NCI-H2107 treated with DMSO at 0.1 percent for 48 hours (cell line): ENCODE data around the gene PRLR.
"Not testable (repeated sequence)": the region's sequence is repeated elsewhere in the genome, so short reads cannot be mapped to it uniquely, and the experiment has no call there.

Experiments
- DNase-seq: peaks from one replicate; lab custom pipeline; 2025; ENCODE audit not compliant: unreplicated experiment; lab: John Stamatoyannopoulos, UW

Gene PRLR

DNA sequence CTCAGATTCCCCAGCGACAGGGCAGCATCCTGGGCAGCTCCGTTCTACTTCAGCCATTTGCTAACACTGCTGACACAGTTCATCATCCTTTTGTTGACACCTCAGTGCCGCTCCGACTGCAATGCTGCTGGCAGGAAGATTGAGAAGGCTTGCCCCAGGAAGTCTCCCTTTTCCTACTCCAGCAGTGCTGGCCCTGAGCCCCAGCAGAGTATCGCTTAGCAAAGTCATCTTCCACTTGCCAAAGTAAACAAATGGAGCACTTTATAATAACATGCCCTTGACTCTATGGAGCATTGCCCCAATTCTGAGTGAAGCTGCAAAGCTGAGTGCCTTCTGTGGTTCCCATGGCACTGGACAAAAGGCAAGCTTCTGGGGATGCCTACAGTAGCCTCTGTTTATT is 32.2 kb downstream of the PRLR start:
- no peak for DNase-seq

DNA sequence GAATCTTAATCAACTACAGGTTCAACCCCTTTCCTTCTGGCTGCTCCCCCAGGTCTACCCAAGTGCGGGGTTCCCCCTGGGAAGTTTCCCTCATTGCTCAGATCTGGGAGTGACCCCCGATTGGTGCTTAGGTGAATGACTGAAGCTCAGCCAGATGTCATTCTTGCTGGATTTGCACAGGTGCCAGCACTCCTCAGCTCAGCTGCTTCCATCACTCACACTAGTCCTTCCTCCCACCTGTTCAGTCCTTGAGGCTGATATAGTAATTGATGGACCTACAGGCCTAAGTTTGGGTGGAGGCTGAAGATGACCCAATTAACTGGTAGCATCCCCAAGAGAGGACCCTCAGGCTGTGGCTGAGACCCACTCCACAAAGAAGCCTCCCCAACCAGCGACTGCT is 32.9 kb downstream of the PRLR start:
- no peak for DNase-seq

DNA sequence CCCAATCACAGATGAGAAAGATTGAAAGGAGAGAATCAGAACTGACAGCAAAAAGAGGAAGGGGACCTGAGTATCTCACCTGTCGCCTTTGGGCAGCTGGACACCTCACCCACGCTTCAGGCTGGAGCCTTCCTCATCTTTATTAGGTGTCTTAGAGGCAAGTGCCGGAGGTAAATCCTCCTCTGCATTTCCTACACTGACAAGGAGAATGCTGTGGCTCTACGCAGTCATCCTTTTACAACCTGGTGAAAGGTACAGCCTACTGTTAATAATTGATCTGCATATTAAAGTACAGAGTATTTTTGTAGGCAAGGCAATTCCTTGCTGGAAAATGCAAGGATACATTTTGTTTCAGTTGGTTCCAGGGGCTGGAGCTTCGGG is 34.8 kb downstream of the PRLR start:
- no peak for DNase-seq

DNA sequence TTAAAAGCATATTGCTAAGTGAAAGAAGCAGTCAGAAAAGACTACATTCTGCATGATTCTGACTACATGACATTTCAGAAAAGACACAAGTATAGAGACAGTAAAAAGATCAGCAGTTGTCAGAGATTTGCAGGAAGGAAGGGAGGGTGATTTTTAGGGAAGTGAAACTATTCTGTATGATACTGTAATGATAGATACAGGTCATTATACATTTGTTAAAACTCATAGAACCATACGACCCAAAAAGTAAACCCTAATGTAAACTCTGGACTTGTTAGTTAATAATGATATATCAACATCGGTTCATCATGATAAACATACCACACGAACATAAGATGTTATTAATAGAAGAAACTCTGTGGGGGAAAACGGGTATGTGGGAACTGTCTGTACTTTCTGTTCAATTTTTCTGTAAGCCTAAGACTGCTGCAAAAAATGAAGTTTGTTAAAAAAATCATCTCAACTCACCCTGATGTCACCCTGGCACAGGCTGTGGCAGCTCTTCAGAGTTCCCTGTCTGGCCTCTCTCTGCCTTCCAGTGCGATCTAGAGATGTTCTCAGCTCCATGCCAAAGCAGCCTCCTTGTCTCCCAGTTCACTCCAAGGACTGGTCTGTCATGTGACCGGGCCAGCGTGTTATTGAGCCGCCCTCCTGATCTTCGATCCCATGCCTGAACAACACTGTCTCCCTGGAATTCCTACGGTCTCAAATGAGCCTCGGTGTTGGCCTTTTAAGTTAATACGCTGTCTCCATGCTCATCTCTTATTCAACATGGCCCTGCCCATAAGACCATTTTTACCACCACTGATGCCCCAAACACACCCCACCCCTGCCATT is 35.4 kb downstream of the PRLR start:
- no peak for DNase-seq

DNA sequence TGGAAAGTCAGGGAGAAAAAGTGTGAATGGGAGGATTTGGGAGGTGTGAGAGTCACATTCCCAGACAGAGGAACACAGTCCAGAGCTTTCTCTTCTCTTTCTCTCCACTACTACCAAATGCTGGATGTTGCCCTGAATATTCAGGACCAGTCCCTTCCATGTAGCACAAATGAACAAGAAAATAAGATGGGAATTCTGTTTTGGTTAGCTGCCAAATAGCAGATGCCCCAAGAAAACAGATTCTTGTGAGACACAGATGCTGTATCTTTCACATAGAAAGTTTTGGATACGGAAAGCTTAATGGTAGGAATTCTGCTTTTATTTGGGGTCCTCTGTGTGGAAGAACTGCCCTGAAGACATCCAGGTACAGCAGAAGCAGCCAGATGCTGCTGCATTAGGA is 37.8 kb downstream of the PRLR start:
- no peak for DNase-seq

DNA sequence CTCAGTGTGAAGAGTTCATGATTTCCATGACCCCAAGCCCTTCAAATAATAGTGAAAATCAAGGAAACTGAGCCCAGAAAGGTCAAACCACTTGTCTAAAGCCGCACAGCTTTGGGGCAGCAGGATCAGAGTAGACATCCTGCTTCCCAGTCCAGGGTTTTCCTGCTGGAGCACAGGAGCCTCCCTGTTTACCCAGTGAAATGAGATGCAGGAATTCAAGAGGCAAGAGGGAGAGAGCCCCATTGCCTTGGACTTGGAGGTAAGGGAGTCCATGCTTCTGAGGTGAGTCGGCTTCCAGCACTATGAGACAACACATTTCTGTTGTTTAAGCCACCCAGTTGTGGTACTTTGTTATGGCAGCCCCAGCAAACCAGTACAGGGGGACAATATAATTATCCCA is 40.5 kb downstream of the PRLR start:
- DNase-seq: not testable (repeated sequence)

DNA sequence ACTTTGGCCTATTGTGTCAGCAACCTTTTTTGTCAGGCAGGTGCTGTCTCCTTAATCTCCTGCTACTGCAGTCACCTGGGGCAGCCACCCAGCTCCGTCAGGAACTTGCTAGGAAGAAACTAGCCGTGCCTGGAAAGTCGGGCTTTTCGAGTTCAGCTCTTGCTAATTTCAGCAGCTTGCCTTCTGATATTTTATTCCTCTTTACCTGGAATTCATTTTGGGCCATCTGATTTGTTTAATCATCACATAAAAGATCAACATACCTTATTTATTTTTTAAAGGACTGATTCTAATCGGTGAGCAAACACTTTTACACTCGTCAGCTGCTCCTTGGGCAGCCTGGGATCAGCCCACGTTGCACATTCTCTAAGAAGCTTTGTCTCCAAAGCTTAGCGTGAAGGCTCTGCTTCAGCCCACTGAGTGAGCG is 42.2 kb downstream of the PRLR start:
- no peak for DNase-seq

DNA sequence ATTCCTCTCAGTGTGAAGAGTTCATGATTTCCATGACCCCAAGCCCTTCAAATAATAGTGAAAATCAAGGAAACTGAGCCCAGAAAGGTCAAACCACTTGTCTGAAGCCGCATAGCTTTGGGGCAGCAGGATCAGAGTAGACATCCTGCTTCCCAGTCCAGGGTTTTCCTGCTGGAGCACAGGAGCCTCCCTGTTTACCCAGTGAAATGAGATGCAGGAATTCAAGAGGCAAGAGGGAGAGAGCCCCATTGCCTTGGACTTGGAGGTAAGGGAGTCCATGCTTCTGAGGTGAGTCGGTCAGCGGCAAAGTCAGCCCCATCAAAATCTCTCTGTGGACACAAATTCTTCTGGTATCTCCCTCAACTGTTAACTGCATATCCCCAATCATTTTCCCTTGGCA is 42.7 kb downstream of the PRLR start:
- DNase-seq: not testable (repeated sequence)

DNA sequence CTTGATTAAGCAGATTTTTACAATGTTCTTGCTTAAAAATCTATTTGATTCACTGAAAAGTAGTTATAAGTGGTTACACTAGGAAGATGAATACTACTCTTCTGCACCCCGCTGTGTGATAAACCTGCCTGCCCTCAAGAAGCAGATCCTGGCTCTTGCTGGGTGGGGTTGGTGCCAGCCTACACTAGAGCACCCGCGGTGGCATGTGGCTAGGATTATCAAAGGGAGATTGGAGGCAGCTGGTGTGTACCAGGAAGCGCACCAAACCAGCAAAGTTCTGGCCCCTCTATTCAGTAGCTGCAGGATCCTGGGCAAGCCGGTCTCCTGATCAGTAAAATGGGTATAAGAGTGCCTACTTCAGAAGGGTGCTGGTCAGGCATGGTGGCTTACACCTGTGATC is 43.5 kb downstream of the PRLR start:
- no peak for DNase-seq

DNA sequence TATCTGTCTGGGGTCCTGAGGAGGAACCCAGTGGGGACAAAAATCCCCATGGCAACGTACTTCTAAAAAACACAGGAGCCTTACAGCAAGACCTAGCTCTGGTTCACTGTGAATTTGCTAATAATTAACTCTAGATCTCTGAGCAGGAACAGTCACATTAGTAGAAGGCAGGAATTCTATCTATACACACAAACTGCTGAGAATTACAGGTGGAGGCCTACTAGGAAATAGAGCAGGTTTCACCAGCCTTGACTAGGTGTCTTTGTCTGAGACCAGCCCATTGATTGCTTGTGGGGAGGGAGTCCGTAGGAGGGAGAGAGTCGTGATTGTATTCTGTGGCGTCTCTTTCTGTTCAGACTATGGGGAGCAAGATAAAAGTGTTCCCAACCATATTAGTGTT is 44.8 kb downstream of the PRLR start:
- no peak for DNase-seq

DNA sequence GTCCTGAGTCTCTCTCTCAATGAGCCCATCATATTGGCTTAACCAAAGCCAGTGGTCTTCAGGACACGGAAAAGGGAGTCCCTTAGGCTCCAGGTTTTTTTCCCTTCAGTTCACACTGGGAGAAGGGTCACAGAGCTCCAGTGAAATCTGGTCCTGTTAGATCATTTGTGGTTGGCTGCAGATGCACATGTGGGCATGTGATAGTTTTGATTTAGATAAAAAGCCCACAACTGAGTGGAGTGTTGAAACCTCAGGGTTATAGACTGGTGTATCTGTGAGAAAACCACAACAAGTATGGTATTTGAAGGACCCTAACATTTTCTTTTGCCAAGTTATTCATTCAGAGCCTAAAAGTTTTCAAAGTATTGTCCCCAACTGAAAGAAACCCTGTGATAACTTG is 46.7 kb downstream of the PRLR start:
- DNase-seq: no peak

DNA sequence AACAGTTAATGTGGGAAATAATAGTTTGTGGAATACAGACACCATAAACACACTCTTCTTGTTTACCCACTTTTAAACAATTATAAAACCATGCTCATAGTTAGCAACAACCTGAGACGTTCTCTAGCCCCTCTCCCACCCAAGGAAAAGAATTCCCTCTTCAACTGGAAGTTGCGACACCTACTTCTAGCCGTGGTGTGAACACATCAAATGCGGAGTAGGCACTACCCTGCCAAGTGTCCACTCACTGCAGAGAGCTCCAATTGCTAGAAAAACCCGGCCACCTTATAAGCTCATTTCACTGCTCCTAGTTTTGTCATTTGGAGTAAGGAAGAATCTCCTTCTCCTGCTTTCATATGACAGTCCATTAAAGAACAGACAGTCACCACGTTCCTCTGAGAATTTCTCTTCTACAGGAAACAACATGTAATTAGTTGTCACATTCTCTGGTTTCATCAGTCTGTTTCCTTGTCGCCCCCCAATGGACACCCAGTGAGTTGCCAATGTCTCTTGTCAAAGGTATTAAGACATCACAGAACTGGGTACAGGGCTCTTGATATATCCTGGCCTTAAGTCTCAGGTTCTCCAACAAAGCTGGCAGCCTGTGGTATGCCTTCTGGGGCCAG is 47.3 kb downstream of the PRLR start:
- no peak for DNase-seq

DNA sequence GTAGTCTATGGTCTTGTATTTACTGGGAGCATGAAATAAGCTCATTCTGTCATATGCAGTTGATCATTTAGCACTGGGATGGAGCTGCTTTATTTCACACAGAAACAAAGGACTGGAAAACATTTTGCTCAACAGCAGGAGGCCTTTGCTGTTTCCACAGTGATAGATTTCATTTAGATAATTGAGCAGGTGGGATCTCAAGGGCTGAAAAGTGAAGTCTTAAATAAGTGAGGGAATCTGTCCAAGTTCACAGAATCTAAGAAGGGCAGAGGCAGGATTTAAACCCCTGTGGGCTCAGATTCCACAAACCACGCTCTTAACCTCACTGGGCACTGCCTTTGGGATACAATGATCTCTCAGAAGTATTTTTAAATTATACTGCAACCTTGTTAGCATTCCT is 47.8 kb downstream of the PRLR start:
- DNase-seq: no peak

DNA sequence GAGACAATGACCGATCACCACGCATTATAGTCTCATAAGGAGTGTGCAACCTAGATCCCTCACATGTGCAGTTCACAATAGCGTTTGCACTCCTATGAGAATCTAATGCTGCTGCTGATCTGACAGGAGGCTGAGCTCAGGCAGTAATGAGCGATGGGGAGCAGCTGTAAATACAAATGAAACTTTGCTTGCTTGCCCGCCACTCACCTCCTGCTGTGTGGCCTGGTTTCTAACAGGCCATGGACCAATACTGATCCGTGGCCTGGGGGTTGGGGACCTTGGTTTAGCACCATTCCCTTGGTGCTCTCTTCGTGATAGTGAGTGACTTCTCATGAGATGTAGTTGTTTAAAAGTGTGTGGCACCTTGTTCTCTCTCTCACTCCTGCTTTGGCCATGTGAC is 50.2 kb downstream of the PRLR start:
- DNase-seq: no peak

DNA sequence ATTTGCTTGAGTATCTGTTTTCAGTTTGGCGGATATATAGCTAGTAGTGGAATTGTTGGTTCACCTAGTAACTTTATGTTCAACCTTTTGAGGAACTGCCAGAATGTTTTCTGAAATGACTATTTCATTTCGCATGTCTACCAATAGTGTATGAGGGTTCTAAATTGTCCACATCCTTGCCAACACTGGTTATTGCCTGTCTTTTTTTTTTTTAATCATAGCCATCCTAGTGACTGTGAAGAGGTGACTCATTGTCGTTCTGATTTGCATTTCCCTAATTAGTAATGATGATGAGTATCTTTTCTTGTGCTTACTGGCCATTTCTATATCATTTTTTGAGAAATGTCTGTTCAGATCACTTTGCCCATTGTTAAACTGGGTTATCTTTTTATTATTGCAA is 52.5 kb downstream of the PRLR start:
- DNase-seq: no peak

DNA sequence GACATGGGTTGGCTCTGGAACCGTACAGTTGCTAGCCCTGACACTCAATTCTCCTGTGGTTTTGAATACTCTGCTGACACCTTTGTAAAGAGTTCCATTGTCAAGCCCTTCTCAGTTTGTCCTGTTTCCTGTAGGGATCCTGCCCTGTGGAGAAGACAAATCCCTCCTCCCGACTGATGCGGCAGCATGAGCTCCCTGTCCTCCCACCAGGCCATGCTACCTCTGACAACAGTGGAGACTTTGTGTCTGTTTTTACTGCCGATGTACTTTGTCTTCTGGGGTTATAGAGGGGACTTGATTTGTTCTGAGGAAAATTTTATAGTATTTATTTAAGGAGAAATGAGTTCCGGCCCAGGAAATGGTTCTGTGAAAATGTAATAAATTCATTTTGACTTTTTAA is 57.8 kb downstream of the PRLR start:
- DNase-seq: no peak

DNA sequence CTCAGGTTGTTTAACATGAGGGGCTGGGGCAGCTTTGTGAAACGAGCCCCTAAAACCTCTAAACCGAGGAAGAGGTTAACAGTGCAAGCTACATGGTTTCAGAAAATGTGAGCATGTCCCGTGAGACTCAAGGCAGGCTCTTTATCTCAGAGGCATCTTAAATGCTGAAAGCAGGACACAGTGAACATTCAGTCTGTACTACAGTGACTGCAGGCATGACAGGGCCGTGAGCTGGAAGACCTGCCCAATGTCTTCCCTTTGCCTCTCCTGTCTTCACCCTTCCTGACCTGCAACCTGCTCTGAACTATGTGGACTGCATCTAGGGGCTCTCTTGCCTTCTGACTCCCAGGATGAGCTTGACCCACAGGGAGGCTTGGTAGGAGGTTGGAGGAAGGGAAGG is 58.3 kb downstream of the PRLR start:
- no peak for DNase-seq

DNA sequence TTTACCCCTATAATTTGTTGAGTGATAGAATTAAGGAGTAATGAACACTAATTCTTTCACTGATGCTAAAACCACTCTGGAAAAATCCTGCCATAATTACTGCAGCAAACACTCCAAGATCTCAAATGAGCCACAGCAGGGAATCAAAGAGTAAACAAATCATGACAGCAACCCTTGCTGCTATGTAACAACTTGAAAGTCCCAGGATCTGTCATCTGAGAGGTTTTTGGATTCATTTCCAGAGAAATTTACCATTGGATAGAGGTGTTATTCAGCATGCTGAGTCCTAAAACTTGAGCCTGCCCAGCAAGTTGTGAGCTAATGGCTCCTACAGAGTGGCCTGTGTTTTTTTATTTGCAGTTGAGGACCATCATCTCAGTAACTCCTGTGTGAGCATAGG is 59.2 kb downstream of the PRLR start:
- DNase-seq: no peak

DNA sequence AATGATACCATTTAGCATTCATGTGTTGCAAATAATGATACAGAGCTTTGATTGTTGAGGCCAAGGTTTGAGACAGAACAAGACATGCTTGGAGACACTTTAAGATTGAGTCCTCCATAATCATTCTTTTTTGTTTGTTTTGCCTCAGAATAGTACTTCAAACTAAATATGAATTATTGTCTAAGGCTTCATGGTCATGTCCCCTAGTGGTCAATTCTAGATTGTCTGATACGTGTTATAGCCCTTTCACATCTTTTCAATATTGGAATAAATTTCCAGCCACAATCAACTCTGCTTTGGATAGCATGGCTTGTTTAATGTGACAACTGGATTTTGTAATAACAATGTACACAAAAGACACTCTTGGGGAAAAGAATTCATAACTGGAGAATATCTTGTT is 64.2 kb downstream of the PRLR start:
- no peak for DNase-seq

DNA sequence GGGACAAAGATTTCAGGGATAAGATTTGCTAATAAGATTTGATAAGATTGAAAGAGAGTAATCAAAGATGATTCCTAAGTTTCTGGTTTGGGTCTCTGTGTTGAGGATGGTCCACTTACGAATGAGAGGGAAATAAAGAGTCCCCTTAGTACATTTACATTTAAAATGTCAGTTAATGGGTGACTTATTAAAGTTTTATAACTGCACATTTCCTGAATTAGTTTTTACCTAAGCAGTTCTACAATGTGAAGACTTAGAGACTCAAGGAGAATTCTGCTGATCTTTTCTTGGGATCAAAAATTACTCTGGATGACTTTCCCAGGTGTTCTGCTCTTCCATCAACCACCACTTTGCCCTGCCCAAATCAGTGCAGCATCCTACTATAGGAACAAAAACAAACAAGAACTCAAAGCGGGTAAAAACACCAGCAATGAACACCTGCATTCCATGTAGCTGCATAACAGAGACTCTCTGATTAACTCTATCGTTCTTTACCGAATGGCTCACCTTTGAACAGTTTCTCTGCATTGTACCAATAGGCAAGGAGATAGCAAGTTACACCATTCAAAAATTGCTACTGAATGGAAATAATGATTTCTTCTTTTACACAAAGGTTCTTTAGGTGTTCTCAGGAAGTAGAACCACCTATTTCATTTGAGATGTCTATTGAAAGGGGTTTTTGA is 65.3 kb downstream of the PRLR start:
- no peak for DNase-seq

DNA sequence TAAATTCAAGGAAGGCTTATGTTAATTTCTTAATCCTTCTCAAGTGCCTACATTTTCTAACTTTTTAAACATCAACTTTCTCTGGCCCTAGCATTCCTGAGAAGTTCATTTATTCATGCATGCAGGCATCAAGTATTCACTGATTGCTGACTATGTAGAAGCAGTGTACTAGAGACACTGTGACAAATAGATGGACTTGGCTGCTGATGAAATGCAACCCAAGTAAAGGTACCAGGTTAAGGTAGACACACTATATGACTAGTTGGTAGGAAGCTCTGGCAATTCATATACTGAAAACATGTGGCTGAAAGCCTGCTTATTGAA is 66.6 kb downstream of the PRLR start:
- no peak for DNase-seq
